Osteocyte (in vitro differentiated cells): ENCODE measurements around the gene KCNH3. TPM values are rescaled to one million over a fixed set of nuclear protein-coding genes. Genes with fewer than 3 reads are reported as not detected.

Experiments
- DNase-seq: peaks from one replicate; pipeline ENCODE4 v3.0.0; 2021; ENCODE audit warnings: mixed read lengths; ENCODE audit not compliant: unreplicated experiment; ENCODE audit errors: extremely low spot score
- H3K27ac Mint-ChIP-seq: one replicate; pipeline ENCODE4 v1.8.0; 2021; ENCODE audit warnings: mild to moderate bottlenecking, mixed read lengths; ENCODE audit not compliant: unreplicated experiment
- H3K27me3 Mint-ChIP-seq: one replicate; pipeline ENCODE4 v1.8.0; 2021; ENCODE audit warnings: mixed read lengths; ENCODE audit not compliant: unreplicated experiment
- H3K36me3 Mint-ChIP-seq: one replicate; pipeline ENCODE4 v1.8.0; 2021; ENCODE audit warnings: mixed read lengths; ENCODE audit not compliant: unreplicated experiment
- H3K4me1 Mint-ChIP-seq: one replicate; pipeline ENCODE4 v1.8.0; 2021; ENCODE audit warnings: mixed read lengths; ENCODE audit not compliant: unreplicated experiment
- H3K4me3 Mint-ChIP-seq: one replicate; pipeline ENCODE4 v1.8.0; 2021; ENCODE audit warnings: mild to moderate bottlenecking, moderate library complexity, mixed read lengths; ENCODE audit not compliant: unreplicated experiment
- H3K9me3 Mint-ChIP-seq: one replicate; pipeline ENCODE4 v1.8.0; 2021; ENCODE audit warnings: mixed read lengths; ENCODE audit not compliant: unreplicated experiment
- total RNA-seq: library from RNA; stranded (reverse); gene quantifications from 2 replicates; pipeline ENCODE4 v1.2.1, GENCODE V29; 2021
- TF ChIP-seq, protein P1 (sequence below): fragments of 200-600 bp; sonication (generic); IDR thresholded peaks from 2 replicates; pipeline ENCODE4 v1.5.0; 2021; ENCODE audit warnings: antibody characterized with exemption, mild to moderate bottlenecking, moderate library complexity

Gene KCNH3
- total RNA-seq, 1 donor from 2014 or later: 0.35 TPM

GRCh38 chr12:49580572-49581535 lies 42.0 kb downstream of the KCNH3 start:
- no peaks in the 10 kb centered on the region for H3K27me3 Mint-ChIP-seq
- no peaks in the 10 kb centered on the region for H3K9me3 Mint-ChIP-seq
- no peak overlapping the region for H3K4me3 Mint-ChIP-seq
- peak; percentile 90 for DNase-seq
- H3K4me1 Mint-ChIP-seq: peaks cover 41% of the 10 kb centered on the region
- H3K36me3 Mint-ChIP-seq: peaks cover 5% of the 10 kb centered on the region
- TF ChIP-seq, protein P1, sequence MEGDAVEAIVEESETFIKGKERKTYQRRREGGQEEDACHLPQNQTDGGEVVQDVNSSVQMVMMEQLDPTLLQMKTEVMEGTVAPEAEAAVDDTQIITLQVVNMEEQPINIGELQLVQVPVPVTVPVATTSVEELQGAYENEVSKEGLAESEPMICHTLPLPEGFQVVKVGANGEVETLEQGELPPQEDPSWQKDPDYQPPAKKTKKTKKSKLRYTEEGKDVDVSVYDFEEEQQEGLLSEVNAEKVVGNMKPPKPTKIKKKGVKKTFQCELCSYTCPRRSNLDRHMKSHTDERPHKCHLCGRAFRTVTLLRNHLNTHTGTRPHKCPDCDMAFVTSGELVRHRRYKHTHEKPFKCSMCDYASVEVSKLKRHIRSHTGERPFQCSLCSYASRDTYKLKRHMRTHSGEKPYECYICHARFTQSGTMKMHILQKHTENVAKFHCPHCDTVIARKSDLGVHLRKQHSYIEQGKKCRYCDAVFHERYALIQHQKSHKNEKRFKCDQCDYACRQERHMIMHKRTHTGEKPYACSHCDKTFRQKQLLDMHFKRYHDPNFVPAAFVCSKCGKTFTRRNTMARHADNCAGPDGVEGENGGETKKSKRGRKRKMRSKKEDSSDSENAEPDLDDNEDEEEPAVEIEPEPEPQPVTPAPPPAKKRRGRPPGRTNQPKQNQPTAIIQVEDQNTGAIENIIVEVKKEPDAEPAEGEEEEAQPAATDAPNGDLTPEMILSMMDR: peak; percentile 89
- H3K27ac Mint-ChIP-seq: no peak overlapping the region

- H3K9me3 Mint-ChIP-seq: no peaks in the 10 kb centered on the region
- peaks cover 47% of the 10 kb centered on the region for H3K4me1 Mint-ChIP-seq
- H3K36me3 Mint-ChIP-seq: peaks cover 2% of the 10 kb centered on the region
- TF ChIP-seq, protein P1: no peak
- no peak overlapping the region for H3K4me3 Mint-ChIP-seq
- no peak for DNase-seq
- H3K27me3 Mint-ChIP-seq: no peaks in the 10 kb centered on the region
- H3K27ac Mint-ChIP-seq: peak overlapping the region; percentile 20
Measured at GRCh38 chr12:49582201-49582600, 43.4 kb downstream of the KCNH3 start.

DNA sequence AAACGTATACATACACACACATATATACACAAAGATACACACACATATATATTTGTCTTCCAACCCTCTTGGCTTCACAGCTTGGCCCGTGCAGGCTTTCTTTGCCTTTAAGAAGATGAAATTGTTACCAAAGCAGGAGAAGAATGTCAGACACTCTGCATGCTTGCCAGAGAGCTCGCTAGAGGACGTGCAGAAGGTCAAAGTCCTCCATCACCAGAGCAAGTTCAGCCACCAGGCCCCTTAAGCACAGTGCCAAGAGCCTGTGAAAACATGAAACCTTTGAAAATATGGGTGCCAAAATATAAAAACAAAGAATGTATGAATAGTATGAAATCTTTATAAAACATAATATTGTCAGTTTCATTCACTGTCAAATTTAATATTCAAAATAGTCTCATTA lies 44.0 kb downstream of the KCNH3 start:
- peaks cover 47% of the 10 kb centered on the region for H3K4me1 Mint-ChIP-seq
- no peaks in the 10 kb centered on the region for H3K9me3 Mint-ChIP-seq
- no peaks in the 10 kb centered on the region for H3K27me3 Mint-ChIP-seq
- H3K27ac Mint-ChIP-seq: peak overlapping the region; percentile 67
- H3K36me3 Mint-ChIP-seq: peaks cover 2% of the 10 kb centered on the region
- DNase-seq: no peak
- H3K4me3 Mint-ChIP-seq: no peak overlapping the region
- TF ChIP-seq, protein P1: no peak

- H3K36me3 Mint-ChIP-seq: peaks cover 3% of the 10 kb centered on the region
- H3K27me3 Mint-ChIP-seq: no peaks in the 10 kb centered on the region
- no peak overlapping the region for H3K4me3 Mint-ChIP-seq
- DNase-seq: no peak
- no peaks in the 10 kb centered on the region for H3K9me3 Mint-ChIP-seq
- TF ChIP-seq, protein P1: no peak
- peak overlapping the region; percentile 67 for H3K27ac Mint-ChIP-seq
- H3K4me1 Mint-ChIP-seq: peaks cover 48% of the 10 kb centered on the region
Measured at GRCh38 chr12:49583366-49584094, 44.7 kb downstream of the KCNH3 start.

GRCh38 chr12:49584591-49584990 lies 45.8 kb downstream of the KCNH3 start:
- no peaks in the 10 kb centered on the region for H3K9me3 Mint-ChIP-seq
- no peak for DNase-seq
- no peak overlapping the region for H3K27ac Mint-ChIP-seq
- H3K4me3 Mint-ChIP-seq: no peak overlapping the region
- peaks cover 55% of the 10 kb centered on the region for H3K4me1 Mint-ChIP-seq
- H3K36me3 Mint-ChIP-seq: peaks cover 3% of the 10 kb centered on the region
- TF ChIP-seq, protein P1: no peak
- no peaks in the 10 kb centered on the region for H3K27me3 Mint-ChIP-seq
